ENCODE results near the gene VTCN1.

- TF ChIP-seq PATZ1 (CRISPR knock-in tag; IDR thresholded peaks at IDR 0.05; ENCODE audit: borderline replicate concordance) = no peak
- TF ChIP-seq ZFP30 (CRISPR knock-in tag; IDR thresholded peaks at IDR 0.05) = no peak
- TF ChIP-seq PPARA (CRISPR knock-in tag; IDR thresholded peaks at IDR 0.05; ENCODE audit: borderline replicate concordance) = no peak
These were observed 25.2 kb upstream of the VTCN1 start for GRCh38 chr1:117235863-117236465.
